ENCODE measurements around the gene BCL11B. TPM values are rescaled to one million over a fixed set of nuclear protein-coding genes. Genes with fewer than 3 reads are reported as not detected.

BCL11B gene
- total RNA-seq, 1 experiment from 2014 or later = 80.6 TPM

DNA sequence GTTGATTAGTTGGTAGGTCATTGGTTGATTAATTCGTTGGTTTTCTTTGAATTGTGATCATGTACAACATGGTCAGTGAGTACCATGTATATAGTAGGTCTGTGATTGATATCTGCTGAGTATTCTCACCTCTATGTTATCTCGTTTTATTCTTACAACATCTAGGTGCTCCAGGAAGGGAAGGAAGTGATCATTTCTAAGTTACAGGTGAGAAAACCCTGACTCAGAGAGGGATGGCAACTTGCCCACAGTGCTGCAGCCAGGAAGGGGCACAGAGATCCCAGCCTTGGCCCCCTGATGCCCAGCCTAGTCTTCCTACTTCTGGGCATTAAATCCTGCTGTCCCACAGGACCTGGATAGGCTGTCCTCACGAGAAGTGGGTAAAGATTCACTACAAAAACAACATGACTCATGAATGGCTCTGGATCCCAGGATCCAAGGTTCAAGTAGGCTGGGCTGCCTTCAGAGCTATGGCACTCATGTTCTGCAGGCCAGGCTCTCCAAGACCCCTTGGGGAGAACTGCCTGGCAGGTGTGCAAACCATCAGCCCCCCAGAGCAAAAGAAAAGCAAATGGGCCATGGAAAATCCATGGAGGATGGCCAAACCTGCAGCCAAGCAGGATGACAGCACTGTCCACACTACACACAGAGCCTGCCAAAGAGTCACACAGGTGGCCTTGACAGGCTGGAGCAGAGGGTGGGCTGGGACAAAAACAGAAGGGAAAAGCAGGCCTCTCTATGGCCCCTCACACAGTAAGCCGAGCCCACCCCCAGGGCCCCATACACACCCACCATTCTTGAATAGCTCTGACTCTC is 146.2 kb downstream of the BCL11B start:
- intact Hi-C loops (cut with micrococcal nuclease; ENCODE audit: unreplicated experiment) = no loop called here
- no peak for TF ChIP-seq EZH2 (IDR thresholded peaks at IDR 0.05; ENCODE audit: borderline replicate concordance, low read depth, low read length, poor library complexity, severe bottlenecking)
- TF ChIP-seq, protein P1, sequence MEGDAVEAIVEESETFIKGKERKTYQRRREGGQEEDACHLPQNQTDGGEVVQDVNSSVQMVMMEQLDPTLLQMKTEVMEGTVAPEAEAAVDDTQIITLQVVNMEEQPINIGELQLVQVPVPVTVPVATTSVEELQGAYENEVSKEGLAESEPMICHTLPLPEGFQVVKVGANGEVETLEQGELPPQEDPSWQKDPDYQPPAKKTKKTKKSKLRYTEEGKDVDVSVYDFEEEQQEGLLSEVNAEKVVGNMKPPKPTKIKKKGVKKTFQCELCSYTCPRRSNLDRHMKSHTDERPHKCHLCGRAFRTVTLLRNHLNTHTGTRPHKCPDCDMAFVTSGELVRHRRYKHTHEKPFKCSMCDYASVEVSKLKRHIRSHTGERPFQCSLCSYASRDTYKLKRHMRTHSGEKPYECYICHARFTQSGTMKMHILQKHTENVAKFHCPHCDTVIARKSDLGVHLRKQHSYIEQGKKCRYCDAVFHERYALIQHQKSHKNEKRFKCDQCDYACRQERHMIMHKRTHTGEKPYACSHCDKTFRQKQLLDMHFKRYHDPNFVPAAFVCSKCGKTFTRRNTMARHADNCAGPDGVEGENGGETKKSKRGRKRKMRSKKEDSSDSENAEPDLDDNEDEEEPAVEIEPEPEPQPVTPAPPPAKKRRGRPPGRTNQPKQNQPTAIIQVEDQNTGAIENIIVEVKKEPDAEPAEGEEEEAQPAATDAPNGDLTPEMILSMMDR (conservative IDR thresholded peaks at IDR 0.05; ENCODE audit: low read depth, low read length) = no peak
- no peak for DNase-seq (ENCODE audit: low spot score)
- no TSS peak for BruUV-seq (replicated peaks)
- no peak overlapping the region for H3K27ac ChIP-seq (ENCODE audit: low read depth, low read length, poor library complexity, severe bottlenecking)
- H3K4me3 ChIP-seq (ENCODE audit: low read depth, low read length, poor library complexity, severe bottlenecking) = no peak overlapping the region
- CTCF ChIA-PET = no interaction called here
- no peaks in the 10 kb centered on the region for H3K9me3 ChIP-seq (ENCODE audit: low read depth, low read length, poor library complexity, severe bottlenecking)
- no peaks in the 10 kb centered on the region for H3K4me1 ChIP-seq (ENCODE audit: insufficient read depth, low read length, poor library complexity, severe bottlenecking)
- no peaks in the 10 kb centered on the region for H3K36me3 ChIP-seq (ENCODE audit: insufficient read depth, low read length, poor library complexity, severe bottlenecking)
- POLR2A ChIA-PET (ENCODE audit: low non-redundant PET) = no interaction called here
- no peaks in the 10 kb centered on the region for H3K27me3 ChIP-seq (replicated peaks; ENCODE audit: insufficient read depth, low read depth, low read length, poor library complexity)

DNA sequence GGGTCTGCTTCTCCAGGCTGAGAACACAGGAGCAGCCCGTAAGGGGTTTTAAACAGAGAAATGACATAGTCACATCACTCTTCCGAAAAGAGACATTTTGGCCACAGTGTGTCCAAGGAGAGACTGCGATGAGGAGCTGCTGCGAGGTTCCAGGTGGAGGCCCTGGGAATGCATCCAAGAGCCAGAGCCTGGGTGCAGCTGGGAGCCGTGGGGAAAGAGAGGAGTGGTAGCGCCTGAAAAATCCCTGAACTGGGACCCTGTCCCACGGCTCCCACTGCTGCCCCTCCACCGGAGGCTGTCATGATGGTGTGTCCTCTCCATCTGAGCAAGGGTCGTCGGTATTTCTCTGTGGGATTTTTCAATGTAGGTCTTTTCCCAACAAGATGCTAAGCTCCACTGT is 146.9 kb downstream of the BCL11B start:
- intact Hi-C loops (cut with micrococcal nuclease; ENCODE audit: unreplicated experiment) = no loop called here
- no peaks in the 10 kb centered on the region for H3K27me3 ChIP-seq (replicated peaks; ENCODE audit: insufficient read depth, low read depth, low read length, poor library complexity)
- POLR2A ChIA-PET (ENCODE audit: low non-redundant PET) = no interaction called here

DNA sequence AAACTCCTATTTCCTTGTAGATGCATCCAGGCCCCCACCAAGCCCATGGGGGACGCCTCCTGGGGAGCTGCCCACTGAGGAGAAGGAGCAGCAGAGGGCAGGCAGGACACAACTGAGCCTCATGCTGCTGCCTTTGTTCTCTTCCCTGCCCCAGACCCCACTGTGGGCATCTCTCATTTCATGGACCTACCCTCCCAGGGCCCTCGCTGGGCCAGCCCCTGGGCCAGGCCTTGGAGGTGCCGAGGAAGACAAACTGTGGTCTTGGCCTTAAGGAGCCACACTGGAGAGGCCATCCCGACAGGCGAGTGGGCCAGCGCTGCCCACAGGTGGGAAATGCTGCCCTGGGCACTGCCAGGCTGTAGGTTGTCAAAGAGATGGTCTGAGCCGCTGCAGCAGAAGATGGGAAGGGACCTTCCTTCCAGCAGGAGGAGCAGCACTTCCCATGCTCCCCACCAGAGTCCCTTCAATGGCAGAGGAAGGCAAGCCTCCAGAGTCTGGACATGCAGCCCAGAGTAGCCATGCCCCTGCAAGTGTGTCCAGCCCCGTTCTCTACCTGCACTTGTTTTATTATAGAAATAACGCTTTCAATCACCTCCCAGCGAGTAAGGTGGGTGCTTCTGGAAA is 147.4 kb downstream of the BCL11B start:
- POLR2A ChIA-PET (ENCODE audit: low non-redundant PET) = interaction anchor here (0.6 kb wide), 1 partner anchor 1099 kb away, joined by 4 read pairs; no protein-coding TSS in a partner anchor
- H3K4me1 ChIP-seq (ENCODE audit: insufficient read depth, low read length, poor library complexity, severe bottlenecking) = no peaks in the 10 kb centered on the region
- no peak overlapping the region for H3K4me3 ChIP-seq (ENCODE audit: low read depth, low read length, poor library complexity, severe bottlenecking)
- DNase-seq (ENCODE audit: low spot score) = no peak
- H3K36me3 ChIP-seq (ENCODE audit: insufficient read depth, low read length, poor library complexity, severe bottlenecking) = no peaks in the 10 kb centered on the region
- no TSS peak for BruUV-seq (replicated peaks)
- no peaks in the 10 kb centered on the region for H3K27me3 ChIP-seq (replicated peaks; ENCODE audit: insufficient read depth, low read depth, low read length, poor library complexity)
- H3K9me3 ChIP-seq (ENCODE audit: low read depth, low read length, poor library complexity, severe bottlenecking) = no peaks in the 10 kb centered on the region
- no peak for TF ChIP-seq EZH2 (IDR thresholded peaks at IDR 0.05; ENCODE audit: borderline replicate concordance, low read depth, low read length, poor library complexity, severe bottlenecking)
- TF ChIP-seq, protein P1 (conservative IDR thresholded peaks at IDR 0.05; ENCODE audit: low read depth, low read length) = no peak
- CTCF ChIA-PET = interaction anchor here (0.6 kb wide), 1 partner anchor 1146 kb away, joined by 3 read pairs; no protein-coding TSS in a partner anchor
- H3K27ac ChIP-seq (ENCODE audit: low read depth, low read length, poor library complexity, severe bottlenecking) = no peak overlapping the region
- intact Hi-C loops (cut with micrococcal nuclease; ENCODE audit: unreplicated experiment) = no loop called here

More for the DNA sequence above, 146.9 kb downstream of the BCL11B start:
- BruUV-seq (replicated peaks) = no TSS peak
- Histone ChIP-seq H3K27ac (ENCODE audit: low read depth, low read length, poor library complexity, severe bottlenecking) (no peak overlapping the region), H3K4me1 (ENCODE audit: insufficient read depth, low read length, poor library complexity, severe bottlenecking) (no peaks in the 10 kb centered on the region), H3K4me3 (ENCODE audit: low read depth, low read length, poor library complexity, severe bottlenecking) (no peak overlapping the region), H3K36me3 (ENCODE audit: insufficient read depth, low read length, poor library complexity, severe bottlenecking) (no peaks in the 10 kb centered on the region), H3K9me3 (ENCODE audit: low read depth, low read length, poor library complexity, severe bottlenecking) (no peaks in the 10 kb centered on the region)
- DNase-seq (ENCODE audit: low spot score) = no peak
- CTCF ChIA-PET = no interaction called here
- TF ChIP-seq, protein P1 (conservative IDR thresholded peaks at IDR 0.05; ENCODE audit: low read depth, low read length) = no peak
- TF ChIP-seq EZH2 (IDR thresholded peaks at IDR 0.05; ENCODE audit: borderline replicate concordance, low read depth, low read length, poor library complexity, severe bottlenecking) = no peak

All from A673 (cell line).